ENCODE results near the gene HIPK2.

DNA sequence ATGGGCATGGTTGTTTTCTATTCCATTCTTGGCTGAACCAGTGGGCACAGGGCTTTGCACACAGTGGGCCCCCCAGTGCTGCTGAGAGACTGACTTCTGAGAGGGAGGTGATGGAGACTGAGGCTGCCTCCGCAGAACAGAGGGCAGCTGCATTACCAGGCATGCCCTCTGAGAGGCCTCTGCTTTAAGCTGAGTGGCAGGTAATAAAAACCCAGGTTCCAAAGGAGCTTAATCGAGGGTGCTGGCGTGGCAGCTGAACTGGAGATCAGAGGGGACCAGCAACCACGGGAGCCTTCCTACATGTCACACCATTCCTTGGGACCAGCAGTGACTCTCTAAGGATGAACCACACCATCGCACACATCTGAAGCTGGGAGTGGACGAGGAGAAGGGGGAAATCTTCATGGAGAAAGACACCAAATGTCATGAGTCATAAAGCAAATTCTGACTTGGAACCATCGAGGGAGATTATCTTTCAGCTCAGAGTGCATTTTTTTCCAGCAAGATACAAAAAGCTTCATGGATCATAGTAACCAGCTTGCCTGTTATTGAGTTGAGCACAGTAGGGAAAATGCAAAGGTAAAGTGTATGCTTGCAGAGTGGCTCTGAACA, 24.6 kb downstream of the HIPK2 start:
- TF ChIP-seq, protein P1, sequence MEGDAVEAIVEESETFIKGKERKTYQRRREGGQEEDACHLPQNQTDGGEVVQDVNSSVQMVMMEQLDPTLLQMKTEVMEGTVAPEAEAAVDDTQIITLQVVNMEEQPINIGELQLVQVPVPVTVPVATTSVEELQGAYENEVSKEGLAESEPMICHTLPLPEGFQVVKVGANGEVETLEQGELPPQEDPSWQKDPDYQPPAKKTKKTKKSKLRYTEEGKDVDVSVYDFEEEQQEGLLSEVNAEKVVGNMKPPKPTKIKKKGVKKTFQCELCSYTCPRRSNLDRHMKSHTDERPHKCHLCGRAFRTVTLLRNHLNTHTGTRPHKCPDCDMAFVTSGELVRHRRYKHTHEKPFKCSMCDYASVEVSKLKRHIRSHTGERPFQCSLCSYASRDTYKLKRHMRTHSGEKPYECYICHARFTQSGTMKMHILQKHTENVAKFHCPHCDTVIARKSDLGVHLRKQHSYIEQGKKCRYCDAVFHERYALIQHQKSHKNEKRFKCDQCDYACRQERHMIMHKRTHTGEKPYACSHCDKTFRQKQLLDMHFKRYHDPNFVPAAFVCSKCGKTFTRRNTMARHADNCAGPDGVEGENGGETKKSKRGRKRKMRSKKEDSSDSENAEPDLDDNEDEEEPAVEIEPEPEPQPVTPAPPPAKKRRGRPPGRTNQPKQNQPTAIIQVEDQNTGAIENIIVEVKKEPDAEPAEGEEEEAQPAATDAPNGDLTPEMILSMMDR (optimal IDR thresholded peaks at IDR 0.05 in 1 of 3, IDR thresholded peaks at IDR 0.05 in 1 of 3, conservative IDR thresholded peaks at IDR 0.05 in 1 of 3; ENCODE audit: extremely low read depth in 1 of 3, insufficient read depth in 2 of 3, low read length in 3 of 3), result peak in 1 of 3 experiments; percentile 17
- TF ChIP-seq EZH2 (IDR thresholded peaks at IDR 0.05; ENCODE audit: low read length), result no peak
